ENCODE results near the gene SLC4A8.
"Not testable (repeated sequence)": the region's sequence is repeated elsewhere in the genome, so short reads cannot be mapped to it uniquely, and the experiment has no call there.

The SLC4A8 gene

DNA sequence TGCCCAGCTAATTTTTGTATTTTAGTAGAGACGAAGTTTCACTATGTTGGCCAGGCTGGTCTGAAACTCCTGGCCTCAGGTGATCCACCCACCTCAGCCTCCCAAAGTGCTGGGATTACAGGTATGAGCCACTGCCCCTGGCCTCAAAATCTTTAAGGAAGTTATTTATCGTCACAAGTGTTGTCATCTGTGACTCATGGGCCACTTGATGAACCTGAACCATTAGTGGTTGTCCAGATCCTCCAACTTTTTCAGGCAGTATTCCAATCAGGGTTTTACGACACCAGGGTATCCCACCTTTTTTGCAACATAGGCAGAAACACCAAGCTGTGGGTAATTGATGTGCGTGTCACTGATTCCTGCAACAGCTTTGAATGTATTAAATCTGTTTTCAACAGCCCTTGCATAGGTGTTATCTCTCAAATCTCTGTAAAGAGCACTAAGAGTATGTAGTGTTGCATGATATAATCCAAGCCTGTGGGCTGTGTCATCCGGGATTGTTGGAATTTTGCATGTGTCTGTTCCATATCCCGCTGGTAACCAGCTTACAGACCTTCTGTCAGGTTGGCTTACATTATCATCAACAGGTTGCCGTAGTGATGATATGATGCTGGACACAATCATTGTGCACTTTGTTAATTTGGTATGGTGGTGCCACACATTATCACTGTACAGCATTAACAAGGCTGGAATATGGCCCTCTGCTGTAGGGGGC, 87.1 kb downstream of the SLC4A8 start:
- H3K9me3 ChIP-seq (ENCODE audit: severe bottlenecking), result no peaks in the 10 kb centered on the region
- TF ChIP-seq, protein P1, sequence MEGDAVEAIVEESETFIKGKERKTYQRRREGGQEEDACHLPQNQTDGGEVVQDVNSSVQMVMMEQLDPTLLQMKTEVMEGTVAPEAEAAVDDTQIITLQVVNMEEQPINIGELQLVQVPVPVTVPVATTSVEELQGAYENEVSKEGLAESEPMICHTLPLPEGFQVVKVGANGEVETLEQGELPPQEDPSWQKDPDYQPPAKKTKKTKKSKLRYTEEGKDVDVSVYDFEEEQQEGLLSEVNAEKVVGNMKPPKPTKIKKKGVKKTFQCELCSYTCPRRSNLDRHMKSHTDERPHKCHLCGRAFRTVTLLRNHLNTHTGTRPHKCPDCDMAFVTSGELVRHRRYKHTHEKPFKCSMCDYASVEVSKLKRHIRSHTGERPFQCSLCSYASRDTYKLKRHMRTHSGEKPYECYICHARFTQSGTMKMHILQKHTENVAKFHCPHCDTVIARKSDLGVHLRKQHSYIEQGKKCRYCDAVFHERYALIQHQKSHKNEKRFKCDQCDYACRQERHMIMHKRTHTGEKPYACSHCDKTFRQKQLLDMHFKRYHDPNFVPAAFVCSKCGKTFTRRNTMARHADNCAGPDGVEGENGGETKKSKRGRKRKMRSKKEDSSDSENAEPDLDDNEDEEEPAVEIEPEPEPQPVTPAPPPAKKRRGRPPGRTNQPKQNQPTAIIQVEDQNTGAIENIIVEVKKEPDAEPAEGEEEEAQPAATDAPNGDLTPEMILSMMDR (IDR thresholded peaks at IDR 0.05; ENCODE audit: low read depth, low read length), result no peak
- no peak for DNase-seq
- peaks cover 22% of the 10 kb centered on the region for H3K36me3 ChIP-seq
- H3K27me3 ChIP-seq (ENCODE audit: insufficient read depth, low read depth, severe bottlenecking), result no peaks in the 10 kb centered on the region
- no peak overlapping the region for H3K27ac ChIP-seq
- H3K4me3 ChIP-seq (ENCODE audit: low read depth, low read length), result no peak overlapping the region

DNA sequence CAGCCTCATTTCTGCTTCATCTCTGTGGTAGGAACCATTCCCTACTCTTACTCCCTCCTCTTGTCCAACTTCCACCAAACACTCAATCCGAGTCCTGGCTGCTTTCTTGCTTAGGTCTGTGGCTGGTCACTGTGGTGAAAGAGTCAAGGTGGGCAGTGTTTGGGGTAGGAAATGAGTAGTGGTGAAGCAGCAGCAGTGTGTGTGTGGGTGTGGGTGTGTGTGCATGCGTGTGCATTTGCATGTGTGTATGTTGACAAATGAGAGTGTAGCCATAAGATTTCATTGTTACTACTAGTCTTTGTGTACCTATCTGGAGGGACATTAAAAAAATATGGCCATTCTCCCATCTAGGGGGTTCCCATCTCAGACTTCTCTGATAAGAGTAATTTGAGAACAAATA, 87.8 kb downstream of the SLC4A8 start:
- Histone ChIP-seq H3K36me3 (peaks cover 22% of the 10 kb centered on the region), H3K4me3 (ENCODE audit: low read depth, low read length) (no peak overlapping the region), H3K27me3 (ENCODE audit: insufficient read depth, low read depth, severe bottlenecking) (no peaks in the 10 kb centered on the region), H3K27ac (no peak overlapping the region), H3K9me3 (ENCODE audit: severe bottlenecking) (no peaks in the 10 kb centered on the region)
- TF ChIP-seq, protein P1 (IDR thresholded peaks at IDR 0.05; ENCODE audit: low read depth, low read length), result no peak
- DNase-seq, result no peak

DNA sequence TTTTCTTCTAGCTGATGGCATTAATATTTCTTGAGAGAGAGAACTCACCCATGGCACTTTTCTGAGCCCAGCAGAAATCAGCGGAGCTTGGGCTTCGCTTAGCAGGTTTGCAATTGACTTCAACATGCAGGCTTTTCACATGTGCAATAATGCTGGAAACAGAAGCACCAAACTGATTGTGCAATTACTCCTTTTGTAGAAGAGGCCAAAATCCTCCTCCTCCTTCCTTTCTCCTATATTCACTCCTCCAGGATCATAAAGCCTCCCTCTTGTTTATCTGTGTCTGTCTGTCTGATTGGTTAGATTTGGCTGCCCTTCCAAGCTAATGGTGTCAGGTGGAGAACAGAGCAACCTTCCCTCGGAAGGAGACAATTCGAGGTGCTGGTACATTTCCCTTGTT, 90.4 kb downstream of the SLC4A8 start:
- DNase-seq; H3K27me3 ChIP-seq (ENCODE audit: insufficient read depth, low read depth, severe bottlenecking); H3K27ac ChIP-seq; H3K4me3 ChIP-seq (ENCODE audit: low read depth, low read length); H3K9me3 ChIP-seq (ENCODE audit: severe bottlenecking): not testable (repeated sequence)
- H3K36me3 ChIP-seq, result peaks cover 16% of the 10 kb centered on the region

DNA sequence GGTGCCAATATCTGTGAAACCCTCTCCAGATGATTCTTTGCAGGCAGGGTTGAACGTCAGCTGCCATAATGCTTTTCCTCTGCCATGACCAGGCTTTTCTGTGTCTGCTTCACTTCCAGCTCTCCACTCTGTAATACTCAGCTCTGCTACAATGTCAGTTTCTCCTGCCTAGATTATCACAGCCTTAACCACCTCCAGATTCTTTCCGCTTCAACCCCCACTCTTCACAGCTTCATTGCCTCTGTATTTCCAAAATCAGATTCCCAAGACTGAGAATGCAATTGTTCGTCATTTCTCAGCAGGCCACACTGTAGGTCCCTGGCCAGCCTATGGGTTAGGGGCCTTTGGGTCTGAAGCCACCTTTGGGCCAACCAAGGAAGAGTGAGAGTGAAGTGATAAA, 92.7 kb downstream of the SLC4A8 start:
- DNase-seq, result no peak
- no peaks in the 10 kb centered on the region for H3K27me3 ChIP-seq (ENCODE audit: insufficient read depth, low read depth, severe bottlenecking)
- TF ChIP-seq, protein P1 (IDR thresholded peaks at IDR 0.05; ENCODE audit: low read depth, low read length), result no peak
- H3K27ac ChIP-seq, result no peak overlapping the region
- H3K4me3 ChIP-seq (ENCODE audit: low read depth, low read length), result no peak overlapping the region
- no peaks in the 10 kb centered on the region; the same call in none of the 2 replicates for H3K36me3 ChIP-seq
- H3K9me3 ChIP-seq (ENCODE audit: severe bottlenecking), result no peaks in the 10 kb centered on the region

DNA sequence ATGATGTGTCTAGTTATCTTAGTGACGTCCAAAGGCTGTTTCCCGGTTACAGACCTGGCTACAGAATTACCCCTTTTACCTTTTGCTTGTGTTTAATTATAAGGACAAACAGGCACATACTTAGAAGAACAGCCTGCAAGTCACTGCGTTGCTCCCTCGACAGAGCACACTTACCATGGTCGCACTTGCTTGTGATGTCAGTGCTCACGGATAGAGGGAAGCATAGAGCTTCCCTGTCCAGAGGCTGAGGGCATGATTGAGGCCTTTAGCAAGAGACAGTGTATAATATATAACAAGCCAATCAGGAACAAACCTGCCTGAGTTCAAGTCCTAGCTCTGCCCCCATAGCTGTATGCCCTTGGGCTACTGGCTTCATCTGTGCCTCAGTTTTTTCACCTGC, 93.2 kb downstream of the SLC4A8 start:
- no peak overlapping the region for H3K4me3 ChIP-seq (ENCODE audit: low read depth, low read length)
- no peaks in the 10 kb centered on the region for H3K9me3 ChIP-seq (ENCODE audit: severe bottlenecking)
- TF ChIP-seq, protein P1 (IDR thresholded peaks at IDR 0.05; ENCODE audit: low read depth, low read length), result no peak
- H3K27ac ChIP-seq, result no peak overlapping the region
- no peaks in the 10 kb centered on the region; the same call in 1 of the 2 replicates for H3K36me3 ChIP-seq
- no peaks in the 10 kb centered on the region for H3K27me3 ChIP-seq (ENCODE audit: insufficient read depth, low read depth, severe bottlenecking)
- no peak for DNase-seq

DNA sequence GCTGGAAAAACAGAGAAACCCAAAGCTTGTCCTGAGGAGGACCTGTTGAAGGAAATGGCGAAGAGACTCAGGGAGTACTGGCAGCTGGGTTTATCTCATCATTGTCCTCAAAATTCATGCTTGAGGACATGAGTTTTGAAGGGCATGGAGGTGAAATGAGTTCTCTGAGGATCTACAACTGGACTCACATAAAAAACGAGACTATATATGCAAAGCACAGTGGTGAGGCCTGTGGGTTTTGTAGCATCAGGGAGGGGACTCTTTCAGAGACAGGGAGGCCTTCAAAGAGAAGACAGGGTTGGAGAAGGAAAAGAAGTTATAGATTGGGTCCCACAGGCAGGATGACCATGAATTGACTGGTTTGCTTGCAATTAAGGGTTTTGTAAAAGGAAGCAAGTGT, 95.1 kb downstream of the SLC4A8 start:
- TF ChIP-seq, protein P1 (IDR thresholded peaks at IDR 0.05; ENCODE audit: low read depth, low read length), result no peak
- no peak overlapping the region for H3K4me3 ChIP-seq (ENCODE audit: low read depth, low read length)
- DNase-seq, result no peak
- H3K36me3 ChIP-seq, result no peaks in the 10 kb centered on the region
- H3K27me3 ChIP-seq (ENCODE audit: insufficient read depth, low read depth, severe bottlenecking), result no peaks in the 10 kb centered on the region
- no peaks in the 10 kb centered on the region for H3K9me3 ChIP-seq (ENCODE audit: severe bottlenecking)
- no peak overlapping the region for H3K27ac ChIP-seq
